Epithelial cell of proximal tubule (primary cell): ENCODE results near the gene HPS3. TPM values are rescaled to one million over a fixed set of nuclear protein-coding genes. Genes with fewer than 3 reads are reported as not detected.
A peak's percentile ranks its signal among the peaks of the same experiment; 100 is the strongest.
"Not testable (repeated sequence)": the region's sequence is repeated elsewhere in the genome, so short reads cannot be mapped to it uniquely, and the experiment has no call there.

Experiments used
- DNase-seq: peaks from one replicate; pipeline ENCODE4 v3.0.0-alpha.2; 2011; ENCODE audit warnings: low read depth
- H3K4me3 ChIP-seq: 2 replicates; pipeline ENCODE4 v1.5.1; 2011; ENCODE audit warnings: low read depth, mild to moderate bottlenecking, low read length
- total RNA-seq: library from RNA; depleted of rRNA; stranded (reverse); fragments of >200 nt; gene quantifications from 2 replicates; pipeline ENCODE4 v1.2.3, GENCODE V29; 2015
- TF ChIP-seq, protein P1 (sequence below): conservative IDR thresholded peaks from 2 replicates; pipeline ENCODE4 v1.5.1; 2012; ENCODE audit warnings: low read depth, mild to moderate bottlenecking, low read length

HPS3 gene
- total RNA-seq, 1 donor from 2014 or later = 32.7 TPM

- H3K4me3 ChIP-seq = no peak overlapping the region
- DNase-seq = no peak
- TF ChIP-seq, protein P1, sequence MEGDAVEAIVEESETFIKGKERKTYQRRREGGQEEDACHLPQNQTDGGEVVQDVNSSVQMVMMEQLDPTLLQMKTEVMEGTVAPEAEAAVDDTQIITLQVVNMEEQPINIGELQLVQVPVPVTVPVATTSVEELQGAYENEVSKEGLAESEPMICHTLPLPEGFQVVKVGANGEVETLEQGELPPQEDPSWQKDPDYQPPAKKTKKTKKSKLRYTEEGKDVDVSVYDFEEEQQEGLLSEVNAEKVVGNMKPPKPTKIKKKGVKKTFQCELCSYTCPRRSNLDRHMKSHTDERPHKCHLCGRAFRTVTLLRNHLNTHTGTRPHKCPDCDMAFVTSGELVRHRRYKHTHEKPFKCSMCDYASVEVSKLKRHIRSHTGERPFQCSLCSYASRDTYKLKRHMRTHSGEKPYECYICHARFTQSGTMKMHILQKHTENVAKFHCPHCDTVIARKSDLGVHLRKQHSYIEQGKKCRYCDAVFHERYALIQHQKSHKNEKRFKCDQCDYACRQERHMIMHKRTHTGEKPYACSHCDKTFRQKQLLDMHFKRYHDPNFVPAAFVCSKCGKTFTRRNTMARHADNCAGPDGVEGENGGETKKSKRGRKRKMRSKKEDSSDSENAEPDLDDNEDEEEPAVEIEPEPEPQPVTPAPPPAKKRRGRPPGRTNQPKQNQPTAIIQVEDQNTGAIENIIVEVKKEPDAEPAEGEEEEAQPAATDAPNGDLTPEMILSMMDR = no peak
These were observed 82.9 kb downstream of the HPS3 start for GRCh38 chr3:149212386-149212785.

DNA sequence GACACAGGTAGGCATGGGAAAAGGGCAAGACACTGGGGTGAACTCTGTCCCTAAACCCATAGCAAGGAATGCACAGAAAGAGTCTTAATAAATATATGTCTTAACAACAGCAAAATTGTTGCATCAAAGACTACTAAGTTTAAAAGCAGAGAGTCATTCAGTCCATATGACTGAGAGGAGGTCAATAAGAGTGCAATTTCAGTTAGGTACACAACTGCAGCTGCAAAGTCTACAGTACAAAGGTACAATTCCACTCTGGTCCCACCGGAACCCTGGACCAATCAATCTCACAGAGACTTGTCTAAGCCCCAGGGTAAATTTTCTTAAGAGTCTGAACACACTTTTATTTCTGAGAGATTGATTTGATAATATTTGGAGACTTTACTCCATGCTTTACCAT, 85.3 kb downstream of the HPS3 start:
- TF ChIP-seq, protein P1 = no peak
- H3K4me3 ChIP-seq = no peak overlapping the region
- no peak for DNase-seq

DNA sequence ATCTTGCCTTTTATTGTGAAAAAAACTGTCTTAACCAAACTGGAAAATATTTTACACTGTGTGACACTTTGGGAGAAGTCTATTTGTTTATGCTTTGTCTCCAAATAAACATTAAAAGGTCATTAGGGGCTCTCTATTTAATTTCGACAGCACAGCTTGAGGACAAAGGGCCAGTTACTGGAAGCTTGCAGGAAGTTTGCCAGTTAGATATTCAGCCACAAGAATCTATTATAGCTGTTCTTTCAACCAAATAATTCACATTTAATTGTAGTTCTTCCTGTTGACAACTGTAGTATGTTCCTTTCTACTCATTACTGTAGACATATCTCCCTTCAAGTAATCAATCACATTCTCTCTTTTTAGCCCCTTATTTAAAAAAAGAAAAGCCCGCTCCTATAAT, 86.1 kb downstream of the HPS3 start:
- TF ChIP-seq, protein P1 = no peak
- no peak overlapping the region for H3K4me3 ChIP-seq

DNA sequence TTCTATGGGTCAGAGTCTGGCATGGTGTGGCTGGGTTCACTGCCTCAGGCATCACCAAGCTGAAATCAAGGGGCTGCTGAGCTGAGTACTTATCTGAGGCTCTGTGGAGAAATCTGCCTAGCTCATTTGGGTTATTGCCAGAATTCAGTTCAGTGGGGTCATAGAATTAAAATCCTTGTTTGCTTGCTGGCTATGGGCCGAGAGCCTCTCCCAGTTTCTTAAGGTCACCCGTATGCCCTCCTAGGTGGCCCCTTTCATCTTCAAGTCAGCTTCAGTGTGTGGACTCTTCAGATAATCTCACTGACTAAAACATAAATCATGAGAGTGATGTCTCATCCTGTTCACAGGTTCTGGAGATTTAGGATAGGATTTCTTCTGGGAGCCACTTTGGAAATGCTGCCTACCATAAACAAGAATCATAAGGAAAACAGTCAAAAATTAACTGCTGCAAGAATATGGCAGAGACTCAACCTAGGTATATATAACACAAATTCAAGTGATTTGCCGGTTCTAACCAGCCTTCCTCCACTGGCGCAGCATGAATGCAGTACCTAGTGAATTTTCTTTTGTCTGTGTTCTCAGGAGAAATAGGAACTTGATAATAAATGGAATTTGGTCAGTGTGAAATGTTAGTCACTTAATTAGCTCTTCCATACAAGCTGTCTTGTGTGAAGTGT, 86.9 kb downstream of the HPS3 start:
- TF ChIP-seq, protein P1 = no peak
- DNase-seq = no peak
- no peak overlapping the region for H3K4me3 ChIP-seq

More for the DNA sequence above, 86.1 kb downstream of the HPS3 start:
- no peak for DNase-seq

- DNase-seq = no peak
- TF ChIP-seq, protein P1 = no peak
These were observed 87.9 kb downstream of the HPS3 start for GRCh38 chr3:149217347-149217746.

DNA sequence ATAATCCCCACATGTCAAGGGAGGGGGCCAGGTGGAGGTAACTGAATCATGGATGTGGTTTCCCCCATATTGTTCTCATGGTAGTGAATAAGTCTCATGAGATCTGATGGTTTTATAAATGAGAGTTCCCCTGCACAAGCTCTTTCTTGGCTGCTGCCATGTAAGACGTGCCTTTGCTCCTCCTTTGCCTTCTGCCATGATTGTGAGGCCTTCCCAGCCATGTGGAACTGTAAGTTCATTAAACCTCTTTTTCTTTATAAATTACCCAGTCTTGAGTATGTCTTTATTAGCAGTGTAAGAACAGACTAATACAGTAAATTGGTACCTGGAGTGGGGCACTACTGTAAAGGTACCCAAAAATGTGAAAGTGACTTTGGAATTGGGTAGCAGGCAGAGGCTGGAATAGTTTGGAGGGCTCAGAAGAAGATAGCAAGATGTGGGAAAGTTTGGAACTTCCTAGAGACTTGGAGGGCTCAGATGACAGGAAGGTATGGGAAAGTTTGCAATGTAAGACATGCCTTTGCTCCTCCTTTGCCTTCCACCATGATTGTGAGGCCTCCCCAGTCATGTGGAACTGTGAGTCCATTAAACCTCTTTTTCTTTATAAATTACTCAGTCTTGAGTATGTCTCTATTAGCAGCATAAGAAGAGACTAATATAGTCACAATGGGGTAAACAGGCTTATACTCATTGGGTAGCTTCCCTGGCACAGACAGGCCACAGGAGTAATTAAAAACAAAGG, 90.1 kb downstream of the HPS3 start:
- DNase-seq, H3K4me3 ChIP-seq: not testable (repeated sequence)

More at GRCh38 chr3:149217347-149217746, 87.9 kb downstream of the HPS3 start:
- no peak overlapping the region for H3K4me3 ChIP-seq

DNA sequence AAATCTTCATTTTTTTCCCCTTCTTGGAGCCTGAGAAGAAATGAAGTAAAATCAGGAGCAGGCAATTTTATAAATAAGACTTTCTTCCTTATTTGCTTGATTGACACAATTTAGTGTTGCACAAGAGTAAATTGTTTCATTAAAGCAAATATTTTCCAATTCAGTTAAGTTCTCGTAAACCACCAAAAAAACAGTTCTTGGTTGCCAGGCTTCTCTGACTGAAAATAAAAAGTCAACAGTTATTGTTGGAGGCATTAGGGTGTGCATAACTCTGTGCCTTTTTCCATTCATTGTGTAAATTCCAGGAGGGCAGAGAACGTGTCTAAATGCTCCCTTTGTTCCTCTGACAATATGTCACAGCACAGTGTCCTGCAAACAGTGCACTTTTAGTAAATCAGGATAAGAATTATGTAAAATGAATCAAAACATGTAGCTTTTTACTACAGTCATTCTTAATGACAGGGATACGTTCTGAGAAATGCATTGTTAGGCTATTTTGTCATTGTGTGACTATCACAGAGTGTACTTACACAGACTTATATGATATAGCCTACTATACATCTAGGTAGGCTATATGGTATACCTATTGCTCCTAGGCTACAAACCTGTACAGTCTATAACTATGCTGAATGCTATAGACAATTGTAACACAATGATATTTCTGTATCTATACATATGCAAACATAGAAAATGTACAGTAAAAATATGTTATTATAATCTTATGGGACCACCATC, 92.5 kb downstream of the HPS3 start, which contains the start of gene CP:
Gene CP, minus strand, starts transcription at position 47 of the 735 bp plus-strand sequence. Its CDS starts 37 bp downstream, at position 10.
- TF ChIP-seq, protein P1 = no peak
- DNase-seq = peak; percentile 70
- peak within 1 kb of the TSS; percentile 39 for H3K4me3 ChIP-seq
